Posterior cingulate gyrus (tissue), 11 donors: Measurements from ENCODE around the gene EIF3L.

Experiments used
- DNase-seq, 10 donors: peaks; one replicate each; pipeline versions ENCODE4 v3.0.0 to v3.0.0-alpha.2; 2020 to 2021; ENCODE audit warnings: mixed read lengths in 3 of 10
- intact Hi-C: fragments of 100-400 bp; cut with DNase I; formaldehyde crosslinking; loops from one replicate; pipeline ENCODE4 v1.15.1; 2023

The EIF3L gene

GRCh38 chr22:37816543-37817180 lies 32.6 kb upstream of the EIF3L start:
- intact Hi-C loops = loop anchor here (1.0 to 10.0 kb wide), 3 partner anchors 28 to 148 kb away; partner anchors contain the start of gene ANKRD54
- DNase-seq = no peak

DNA sequence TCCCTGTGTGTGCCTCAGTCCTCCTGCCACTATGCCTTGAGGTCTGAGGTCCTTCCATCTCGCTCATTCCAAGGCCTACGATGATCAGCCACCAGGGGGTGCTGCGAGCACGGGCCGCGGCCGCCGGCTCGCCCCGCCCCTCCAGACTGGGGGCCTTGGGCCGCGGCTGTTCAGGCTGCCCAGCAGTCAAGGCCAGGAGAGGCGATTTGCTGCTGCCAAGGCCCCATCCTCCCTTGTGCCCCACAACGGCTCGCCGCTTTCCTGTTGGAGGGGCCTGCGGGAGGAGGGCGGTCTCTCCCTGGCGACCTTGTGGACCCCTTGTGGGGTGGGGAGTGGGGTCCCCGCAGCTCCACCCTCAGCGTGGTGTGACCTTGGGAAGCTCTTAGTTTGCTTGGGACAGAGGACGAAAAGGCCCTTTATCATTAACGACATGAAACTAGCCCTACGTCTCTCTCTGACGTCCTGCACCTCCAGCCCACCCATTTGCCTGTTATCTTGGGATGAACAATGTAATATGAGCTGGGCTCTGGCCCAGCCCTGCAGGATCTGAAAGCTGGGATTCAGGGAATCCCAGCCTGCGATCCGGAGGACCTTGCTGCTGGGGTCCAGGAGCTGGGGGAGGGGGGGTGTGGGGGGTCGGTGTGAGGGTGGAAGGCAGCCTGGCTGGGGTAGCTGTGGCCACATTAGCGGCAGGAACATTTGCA lies 31.4 kb upstream of the EIF3L start:
- peak; percentile 74 to 98 (median 89) for DNase-seq

DNA sequence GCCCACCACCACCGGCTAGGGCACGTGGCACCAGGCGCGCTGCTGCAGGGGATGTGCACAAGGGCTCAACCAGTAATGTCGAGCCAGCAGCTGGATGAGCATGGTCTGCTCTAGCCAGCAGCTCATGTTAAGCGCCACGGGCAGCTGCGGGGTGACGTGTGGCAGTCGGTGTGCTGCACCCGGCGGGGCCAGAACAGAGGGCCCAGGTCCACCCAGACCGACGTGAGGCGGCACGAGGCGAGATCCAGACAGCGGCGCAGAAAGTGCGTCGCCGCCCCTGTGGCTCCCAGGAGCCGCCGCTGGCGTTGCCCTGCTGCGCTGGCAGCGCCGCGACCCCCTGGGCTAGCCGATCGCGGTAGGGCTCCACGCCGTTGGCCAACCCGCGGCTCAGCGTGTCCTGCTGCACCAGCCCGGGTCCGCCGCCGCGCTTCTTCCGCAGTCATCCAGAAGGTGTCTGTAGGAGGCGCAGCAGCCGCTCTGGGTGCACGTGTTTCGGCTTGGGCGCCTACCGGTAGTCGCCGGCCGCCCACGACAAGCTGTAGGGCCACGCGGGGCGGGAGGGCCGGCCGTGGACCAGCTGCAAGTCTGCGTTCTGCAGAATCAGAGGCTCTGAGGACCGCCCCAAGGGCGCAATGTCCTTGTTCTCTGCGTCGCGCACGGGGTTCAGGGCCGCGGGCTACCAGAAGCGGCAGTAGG lies 30.7 kb upstream of the EIF3L start:
- DNase-seq = peak in 8 of 10 donors; percentile 51 to 95 (median 66)
- intact Hi-C loops = loop anchor here (10.0 kb wide), 1 partner anchor 146 kb away; no protein-coding TSS in a partner anchor

More for the DNA sequence above, 31.4 kb upstream of the EIF3L start:
- intact Hi-C loops = loop anchor here (1.0 to 10.0 kb wide), 3 partner anchors 26 to 147 kb away; partner anchors contain the start of gene ANKRD54

- DNase-seq = no peak
- intact Hi-C loops = loop anchor here (10.0 kb wide), 1 partner anchor 146 kb away; no protein-coding TSS in a partner anchor
Measured at GRCh38 chr22:37819105-37819433, 30.1 kb upstream of the EIF3L start.

DNA sequence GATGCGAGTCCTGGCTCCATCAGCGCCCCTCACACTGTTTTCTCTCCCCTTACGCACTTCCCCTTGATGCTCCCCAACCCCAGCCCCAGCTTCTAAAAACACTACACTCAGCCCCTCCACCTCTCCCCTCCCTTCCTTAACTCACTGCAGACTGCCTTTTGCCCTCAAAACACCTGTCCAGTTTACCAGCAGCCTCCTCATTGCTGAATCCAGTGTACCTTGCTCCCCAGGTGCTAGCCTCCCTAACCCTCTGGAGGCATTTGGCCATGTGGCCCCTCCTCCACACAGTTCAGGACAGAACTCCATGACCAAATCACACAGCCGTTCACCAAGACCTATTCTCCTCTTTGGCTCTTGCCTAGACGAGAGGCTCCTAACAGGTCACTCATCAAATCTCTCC lies 28.9 kb upstream of the EIF3L start:
- intact Hi-C loops = no loop called here
- peak in 1 of 10 donors; percentile 39 for DNase-seq

DNA sequence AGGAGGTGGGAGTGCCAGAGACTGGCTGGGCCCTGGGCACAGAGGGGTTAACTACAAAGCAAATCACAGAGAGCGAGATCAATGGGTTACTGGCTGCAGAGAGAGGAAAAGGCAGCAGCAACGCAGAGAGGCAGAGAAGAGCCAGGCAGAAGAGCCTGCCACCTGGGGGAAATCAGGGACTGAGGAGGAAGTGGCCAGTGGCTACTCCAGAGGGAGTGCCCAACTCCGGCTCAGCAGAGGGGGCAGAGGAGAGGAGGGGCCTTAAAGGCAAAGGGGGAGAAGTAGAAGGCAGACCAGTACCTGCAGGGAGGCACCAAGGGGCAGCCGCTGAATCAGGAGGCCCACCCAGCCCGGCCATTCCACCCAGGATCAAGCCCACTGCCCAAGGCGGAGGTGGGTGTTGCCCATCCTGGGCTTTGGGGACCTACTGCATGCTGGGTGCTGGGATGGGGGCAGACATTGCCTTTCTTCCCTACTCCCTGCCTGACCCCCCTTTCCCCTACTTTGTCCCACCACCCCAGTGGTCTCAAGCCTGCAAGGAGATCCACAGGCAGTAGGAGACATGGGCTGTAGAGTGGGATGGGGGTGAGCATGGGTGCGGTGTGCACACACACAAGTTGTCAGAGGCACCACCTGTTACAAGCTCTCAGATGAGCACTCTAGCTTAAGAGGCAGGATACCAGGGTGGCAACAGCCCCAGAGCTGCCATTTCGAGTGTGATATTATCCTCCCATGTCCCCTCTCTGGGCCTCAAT lies 27.0 kb upstream of the EIF3L start:
- DNase-seq = no peak
- intact Hi-C loops = no loop called here

DNA sequence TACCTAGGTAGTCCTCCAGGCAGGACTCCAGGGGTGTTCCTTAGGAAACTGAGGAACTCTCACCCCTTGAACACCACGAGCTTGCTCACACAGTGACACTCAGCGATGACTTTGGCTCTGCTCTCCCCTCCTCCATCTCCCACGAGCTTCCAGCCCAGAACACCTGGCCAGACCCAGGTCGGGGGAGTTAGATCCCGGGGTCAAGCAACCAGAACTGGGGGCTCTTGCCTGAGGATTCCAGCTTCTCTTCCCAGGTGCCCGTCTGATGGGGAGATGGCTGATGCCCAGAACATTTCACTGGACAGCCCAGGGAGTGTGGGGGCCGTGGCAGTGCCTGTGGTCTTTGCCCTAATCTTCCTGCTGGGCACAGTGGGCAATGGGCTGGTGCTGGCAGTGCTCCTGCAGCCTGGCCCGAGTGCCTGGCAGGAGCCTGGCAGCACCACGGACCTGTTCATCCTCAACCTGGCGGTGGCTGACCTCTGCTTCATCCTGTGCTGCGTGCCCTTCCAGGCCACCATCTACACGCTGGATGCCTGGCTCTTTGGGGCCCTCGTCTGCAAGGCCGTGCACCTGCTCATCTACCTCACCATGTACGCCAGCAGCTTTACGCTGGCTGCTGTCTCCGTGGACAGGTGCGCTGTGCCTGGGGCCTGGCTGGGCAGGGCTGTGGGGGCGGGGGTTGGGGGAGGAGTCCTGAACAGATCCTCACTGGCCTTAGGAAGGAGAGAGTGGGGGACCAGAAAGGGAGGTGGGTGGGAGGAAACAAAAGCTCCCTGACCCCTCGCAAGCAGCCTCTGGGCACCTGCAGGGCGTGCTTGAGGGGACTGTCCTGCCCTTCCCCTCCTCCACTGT lies 25.9 kb upstream of the EIF3L start, which contains the start of gene GALR3:
Gene GALR3, plus strand, starts transcription at position 249 of the 852 bp plus-strand sequence. Its CDS starts 25 bp downstream, at position 274.
- intact Hi-C loops = no loop called here
- DNase-seq = peak in 1 of 10 donors; percentile 78

- DNase-seq = peak in 2 of 10 donors; percentile 73 to 75
- intact Hi-C loops = no loop called here
Measured at GRCh38 chr22:37824674-37825641, 24.3 kb upstream of the EIF3L start.

- intact Hi-C loops = no loop called here
- DNase-seq = peak in 9 of 10 donors; percentile 43 to 91 (median 52)
Measured at GRCh38 chr22:37827056-37827455, 22.2 kb upstream of the EIF3L start.

GRCh38 chr22:37830093-37830842 lies 19.0 kb upstream of the EIF3L start:
- peak in 1 of 10 donors; percentile 66 for DNase-seq
- intact Hi-C loops = no loop called here

DNA sequence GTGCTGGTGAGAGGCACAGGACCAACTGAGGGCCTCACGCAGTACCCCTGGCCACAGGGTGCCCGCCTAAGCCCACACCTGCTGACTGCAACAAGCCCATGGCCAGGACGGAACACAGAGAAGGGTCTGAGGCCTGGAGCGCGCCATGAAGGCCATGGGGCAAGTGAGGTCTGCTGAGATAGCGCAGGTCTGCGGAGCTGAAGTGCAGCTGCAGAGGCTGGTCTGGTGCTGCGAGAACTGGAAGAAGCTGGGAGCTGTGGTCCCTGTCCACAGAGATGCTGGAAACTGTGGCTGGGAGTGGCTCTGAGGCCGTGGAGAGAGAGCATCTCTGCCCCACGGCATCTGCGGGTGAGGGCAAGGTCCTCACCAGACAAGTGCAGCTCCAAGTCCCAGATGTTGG lies 17.7 kb upstream of the EIF3L start:
- intact Hi-C loops = no loop called here
- peak in 1 of 10 donors; percentile 46 for DNase-seq

DNA sequence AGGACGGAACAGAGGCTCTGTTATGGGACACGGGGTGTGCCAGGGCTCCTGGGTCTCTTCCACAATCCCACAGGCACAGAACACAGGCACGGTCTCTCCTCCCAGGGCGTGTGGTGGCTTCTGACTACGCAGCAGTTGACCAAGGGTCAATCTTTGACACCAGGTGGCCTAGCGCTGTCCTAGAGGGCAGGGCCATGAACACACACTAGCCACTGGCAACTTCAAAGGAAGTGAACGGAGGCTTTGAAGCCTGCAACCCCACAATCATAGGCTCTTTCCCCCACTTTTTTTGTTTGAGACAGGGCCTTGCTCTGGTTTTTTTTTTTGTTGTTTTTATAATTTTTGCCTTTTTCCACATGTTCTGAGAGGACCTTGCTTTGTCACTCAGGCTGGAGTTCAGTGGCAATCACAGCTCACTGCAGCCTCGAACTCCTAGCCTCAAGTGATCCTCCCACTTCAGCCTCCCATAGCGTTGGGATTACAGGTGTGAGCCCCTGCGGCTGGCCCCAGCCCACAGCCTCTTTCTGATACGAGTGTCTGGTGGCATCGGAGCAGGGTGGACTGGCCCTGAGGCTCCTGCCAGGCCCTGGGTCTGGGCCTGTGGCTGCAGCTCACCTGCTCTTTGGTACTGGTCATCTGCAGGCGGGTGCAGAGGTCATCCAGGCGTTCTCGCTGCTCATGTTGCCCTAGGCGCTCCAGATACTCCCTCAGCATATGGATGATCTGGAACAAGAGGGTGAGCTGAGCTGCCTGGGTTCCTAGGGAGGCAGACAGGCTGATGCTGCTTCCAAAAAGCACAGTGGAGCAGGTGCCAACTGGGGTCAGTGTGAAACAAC lies 17.0 kb upstream of the EIF3L start:
- peak in 1 of 10 donors; percentile 70 for DNase-seq
- intact Hi-C loops = no loop called here

DNA sequence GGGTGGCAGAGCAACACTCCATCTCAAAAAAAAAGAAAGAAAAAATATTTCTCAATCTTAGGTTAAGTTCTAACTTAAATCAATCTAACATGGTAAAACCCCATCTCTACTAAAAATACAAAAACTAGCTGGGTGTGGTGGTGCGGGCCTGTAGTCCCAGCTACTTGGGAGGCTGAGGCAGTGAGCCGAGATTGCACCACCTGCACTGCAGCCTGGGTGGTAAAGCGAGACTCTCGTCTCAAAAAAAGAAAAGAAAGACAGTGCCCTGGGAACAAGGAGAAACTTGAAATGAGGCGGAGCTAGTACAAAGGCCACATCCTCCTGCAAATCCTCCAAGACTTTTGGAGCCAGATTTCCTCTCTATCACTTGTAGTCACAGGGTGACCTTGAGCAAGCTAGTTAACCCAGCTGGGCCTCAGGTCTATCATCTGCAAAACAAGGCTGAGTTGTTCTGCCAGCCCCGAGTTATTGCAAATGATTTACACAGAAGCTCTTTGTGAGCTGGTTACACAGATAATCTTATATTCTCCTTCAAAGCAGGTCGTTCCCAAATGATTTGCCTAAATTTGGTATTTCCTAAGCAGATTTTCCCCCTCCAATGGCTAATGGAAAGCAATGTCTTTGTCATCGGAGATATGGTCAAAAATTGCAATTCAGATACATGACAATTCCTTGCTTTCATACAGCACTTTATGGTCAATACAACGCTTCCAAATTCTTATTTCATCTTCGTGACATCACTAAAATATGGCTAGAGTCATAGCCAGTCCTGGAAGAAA lies 7.0 kb upstream of the EIF3L start:
- DNase-seq = no peak
- intact Hi-C loops = no loop called here

DNA sequence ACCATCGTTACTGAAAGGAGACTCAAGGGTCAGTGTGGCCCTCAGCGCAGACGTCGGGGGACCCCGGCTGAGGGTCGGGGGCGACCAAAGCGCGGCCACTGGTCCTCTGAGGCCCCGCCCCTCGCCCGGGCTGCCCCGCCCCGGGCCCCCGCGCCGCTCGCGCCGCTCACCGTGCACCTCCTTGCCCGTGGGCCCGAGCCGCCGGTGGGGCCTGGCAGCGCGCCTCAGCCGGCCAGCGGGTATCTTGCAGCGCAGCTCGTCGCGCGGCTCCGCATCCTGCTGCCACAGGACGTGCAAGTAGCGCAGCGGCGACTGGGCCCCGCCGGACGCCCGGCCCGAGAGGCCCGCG lies 5.5 kb upstream of the EIF3L start:
- DNase-seq = peak in 4 of 10 donors; percentile 23 to 89 (median 30)
- intact Hi-C loops = loop anchor here (1.0 kb wide), 2 partner anchors 20 to 26 kb away; no protein-coding TSS in a partner anchor

DNA sequence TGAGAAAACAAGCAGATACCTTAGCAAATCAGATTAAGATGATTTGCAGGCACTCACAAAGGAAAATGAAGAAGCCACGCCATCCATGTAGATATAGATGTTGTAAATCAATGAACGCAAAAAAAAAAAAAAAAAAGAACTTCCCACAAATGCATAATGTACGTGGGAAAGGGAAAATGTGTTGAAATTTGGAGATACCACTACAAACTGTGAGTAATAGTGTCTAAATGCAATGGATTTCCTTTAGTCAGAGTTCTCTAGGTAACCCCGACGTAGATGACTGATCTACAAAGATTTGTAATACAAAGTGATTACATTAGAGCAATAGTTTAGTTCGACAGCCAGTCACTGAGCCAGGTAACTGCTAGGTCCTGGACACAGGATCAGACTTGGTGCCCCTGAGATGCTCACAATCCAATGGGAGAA lies 4.3 kb upstream of the EIF3L start:
- intact Hi-C loops = loop anchor here (1.0 kb wide), 2 partner anchors 18 to 28 kb away; no protein-coding TSS in a partner anchor
- no peak for DNase-seq

GRCh38 chr22:37846433-37846832 lies 2.8 kb upstream of the EIF3L start:
- DNase-seq = no peak
- intact Hi-C loops = no loop called here
